ENCODE data around the gene KIAA2012.
"Not testable (repeated sequence)": the region's sequence is repeated elsewhere in the genome, so short reads cannot be mapped to it uniquely, and the experiment has no call there.

The KIAA2012 gene

GRCh38 chr2:202133200-202133908 is 60.3 kb downstream of the KIAA2012 start:
- POLR2A ChIA-PET (ENCODE audit: low non-redundant PET) = no interaction called here
- TF ChIP-seq CTCF (conservative IDR thresholded peaks at IDR 0.05; ENCODE audit: low read depth) = no peak
- DNase-seq (ENCODE audit: low spot score) = no peak
- CTCF ChIA-PET = no interaction called here
- no peak overlapping the region for H3K27ac ChIP-seq

GRCh38 chr2:202133909-202134265 is 60.8 kb downstream of the KIAA2012 start:
- DNase-seq (ENCODE audit: low spot score) = no peak
- CTCF ChIA-PET = interaction anchor here (0.6 kb wide), 1 partner anchor 31 kb away, joined by 3 read pairs; no protein-coding TSS in a partner anchor
- no peak overlapping the region for H3K27ac ChIP-seq
- POLR2A ChIA-PET (ENCODE audit: low non-redundant PET) = no interaction called here
- no peak for TF ChIP-seq CTCF (conservative IDR thresholded peaks at IDR 0.05; ENCODE audit: low read depth)

- H3K27ac ChIP-seq = no peak overlapping the region
- CTCF ChIA-PET = interaction anchor here (0.5 to 0.6 kb wide), 2 partner anchors 31 to 1171 kb away, joined by 4 read pairs; no protein-coding TSS in a partner anchor
- DNase-seq (ENCODE audit: low spot score) = no peak
- TF ChIP-seq CTCF (conservative IDR thresholded peaks at IDR 0.05; ENCODE audit: low read depth) = no peak
- POLR2A ChIA-PET (ENCODE audit: low non-redundant PET) = no interaction called here
Observed at GRCh38 chr2:202135091-202135874, 62.2 kb downstream of the KIAA2012 start.

- not testable (repeated sequence) for DNase-seq (ENCODE audit: low spot score); H3K27ac ChIP-seq
- POLR2A ChIA-PET (ENCODE audit: low non-redundant PET) = interaction anchor here (0.6 kb wide), 1 partner anchor 286 kb away, joined by 3 read pairs; no protein-coding TSS in a partner anchor
- CTCF ChIA-PET = interaction anchor here (0.5 kb wide), 1 partner anchor 32 kb away, joined by 4 read pairs; no protein-coding TSS in a partner anchor
Observed at GRCh38 chr2:202136039-202136438, 63.0 kb downstream of the KIAA2012 start.

GRCh38 chr2:202136526-202136925 is 63.5 kb downstream of the KIAA2012 start:
- TF ChIP-seq CTCF (conservative IDR thresholded peaks at IDR 0.05; ENCODE audit: low read depth) = no peak
- CTCF ChIA-PET = interaction anchor here (0.6 kb wide), 1 partner anchor 16 kb away, joined by 5 read pairs; no protein-coding TSS in a partner anchor
- DNase-seq (ENCODE audit: low spot score) = no peak
- no peak overlapping the region for H3K27ac ChIP-seq
- POLR2A ChIA-PET (ENCODE audit: low non-redundant PET) = interaction anchor here (0.6 kb wide), 1 partner anchor 287 kb away, joined by 3 read pairs; no protein-coding TSS in a partner anchor

GRCh38 chr2:202140522-202141252 is 67.6 kb downstream of the KIAA2012 start:
- TF ChIP-seq CTCF (conservative IDR thresholded peaks at IDR 0.05; ENCODE audit: low read depth) = no peak
- CTCF ChIA-PET = no interaction called here
- POLR2A ChIA-PET (ENCODE audit: low non-redundant PET) = no interaction called here
- H3K27ac ChIP-seq = no peak overlapping the region
- DNase-seq (ENCODE audit: low spot score) = no peak

All from RWPE1 (cell line).